MG63 (cell line): ENCODE measurements around the gene DCAF12L2. TPM values are rescaled to one million over a fixed set of nuclear protein-coding genes. Genes with fewer than 3 reads are reported as not detected.
"Not testable (repeated sequence)": the region's sequence is repeated elsewhere in the genome, so short reads cannot be mapped to it uniquely, and the experiment has no call there.

Source experiments
- DNase-seq: peaks from one replicate; pipeline ENCODE4 v3.0.0-alpha.2; 2020
- H3K27me3 ChIP-seq: fragments of 250-450 bp; sonication (Bioruptor Pico); 2 replicates; pipeline ENCODE4 v1.5.1; 2020; ENCODE audit warnings: mild to moderate bottlenecking, moderate library complexity
- H3K36me3 ChIP-seq: fragments of 250-450 bp; sonication (Bioruptor Pico); 2 replicates; pipeline ENCODE4 v1.5.1; 2020; ENCODE audit warnings: mild to moderate bottlenecking, moderate library complexity
- H3K4me3 ChIP-seq: fragments of 250-450 bp; sonication (Bioruptor Pico); 2 replicates; pipeline ENCODE4 v1.5.1; 2020; ENCODE audit warnings: mild to moderate bottlenecking, moderate library complexity
- H3K9me3 ChIP-seq: fragments of 250-450 bp; sonication (Bioruptor Pico); 2 replicates; pipeline ENCODE4 v1.5.1; 2020; ENCODE audit warnings: mild to moderate bottlenecking, moderate library complexity
- total RNA-seq: library from RNA; depleted of rRNA; stranded (reverse); fragments of >200 nt; shearing (Covaris generic); gene quantifications from 2 replicates; pipeline ENCODE4 v1.2.3, GENCODE V29; 2014; ENCODE audit warnings: low replicate concordance; rRNA removed

DCAF12L2 gene
- 1.4 TPM in 1 of 2 replicates, not detected in the other for total RNA-seq

DNA sequence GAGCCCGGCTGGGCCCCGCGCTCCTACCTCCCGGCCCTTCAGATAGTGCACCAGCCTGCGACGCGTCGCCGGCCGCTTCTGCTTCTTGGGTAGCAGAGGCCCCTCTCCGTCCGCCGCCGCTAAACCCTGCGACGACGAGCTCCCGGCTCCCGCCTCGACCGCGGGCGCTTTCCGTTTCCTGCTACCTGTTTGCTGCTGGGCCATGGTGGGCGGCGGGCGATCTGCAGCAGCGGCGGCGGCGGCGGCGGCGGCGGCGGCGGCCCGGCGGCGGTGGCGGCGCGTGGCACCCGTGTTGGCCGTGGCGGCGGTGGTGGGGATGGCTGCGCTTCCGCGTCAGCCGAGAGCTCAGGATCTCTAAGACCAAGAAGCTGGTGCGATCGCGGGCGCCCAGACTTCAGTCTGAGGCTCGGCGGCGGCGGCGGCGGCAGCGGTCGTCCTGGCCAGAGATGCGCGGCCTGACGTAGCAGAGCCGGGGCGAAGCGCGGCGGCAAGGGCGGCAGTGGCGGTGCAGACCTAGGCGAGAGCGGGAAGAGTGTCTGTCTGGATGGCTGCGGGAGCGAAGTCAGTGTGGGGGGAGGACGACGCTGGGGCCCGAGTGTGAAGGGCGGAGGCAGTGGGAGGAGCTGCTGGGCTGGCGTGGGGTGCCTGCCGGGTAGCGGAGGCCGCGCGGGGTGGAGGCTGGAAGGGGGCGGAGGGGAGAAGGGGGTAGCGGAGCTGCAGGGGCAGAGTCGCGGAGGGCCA lies at the start of gene DCAF12L2:
Gene DCAF12L2, minus strand, starts transcription at position 569 of the 741 bp plus-strand sequence. Its CDS starts 365 bp downstream, at position 204.
- no peaks in the 10 kb centered on the region for H3K27me3 ChIP-seq
- no peaks in the 10 kb centered on the region for H3K36me3 ChIP-seq
- peak within 1 kb of the TSS; percentile 39 for H3K4me3 ChIP-seq
- H3K9me3 ChIP-seq, result no peaks in the 10 kb centered on the region
- DNase-seq, result peak; percentile 29

GRCh38 chrX:126190888-126191287 lies 24.8 kb upstream of the DCAF12L2 start:
- H3K27me3 ChIP-seq, H3K36me3 ChIP-seq, H3K9me3 ChIP-seq, DNase-seq, H3K4me3 ChIP-seq: not testable (repeated sequence)

DNA sequence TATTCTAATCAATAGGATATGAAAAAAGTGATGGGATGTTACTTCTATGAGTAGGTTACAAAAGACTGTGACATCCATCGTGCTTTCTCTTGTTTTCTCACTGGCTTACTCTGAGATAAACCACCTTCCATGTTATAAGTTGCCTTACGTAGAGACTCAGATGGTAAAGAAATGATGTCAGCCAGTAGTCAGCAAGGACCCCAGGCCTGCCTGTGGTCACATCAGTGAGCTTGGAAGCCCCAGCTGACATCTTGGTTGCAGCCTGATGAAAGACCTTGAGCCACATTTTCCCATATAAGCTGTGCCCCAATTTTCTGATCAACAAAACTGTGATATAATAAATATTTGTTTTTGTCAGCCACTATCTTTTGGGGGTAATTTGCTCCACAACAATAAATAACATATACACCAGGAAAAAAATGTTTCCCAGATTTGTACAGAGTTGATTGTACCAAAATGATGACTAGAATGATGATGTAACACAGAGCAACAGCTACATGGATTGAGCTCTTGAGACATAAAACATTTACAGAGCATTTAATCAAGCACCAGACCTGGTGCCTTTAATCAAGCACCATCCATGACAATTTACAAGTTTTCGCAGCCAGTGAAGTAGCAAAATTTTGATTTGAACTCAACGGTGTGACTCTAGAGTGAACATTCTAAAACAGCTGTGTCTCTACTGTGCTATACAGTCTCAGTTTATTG lies 11.2 kb upstream of the DCAF12L2 start:
- no peak for DNase-seq
- no peaks in the 10 kb centered on the region for H3K9me3 ChIP-seq
- no peaks in the 10 kb centered on the region for H3K36me3 ChIP-seq
- H3K27me3 ChIP-seq, result no peaks in the 10 kb centered on the region
- no peak overlapping the region for H3K4me3 ChIP-seq

- Histone ChIP-seq H3K36me3 (no peaks in the 10 kb centered on the region), H3K27me3 (no peaks in the 10 kb centered on the region), H3K4me3 (no peak overlapping the region), H3K9me3 (no peaks in the 10 kb centered on the region)
- DNase-seq, result no peak
Observed at GRCh38 chrX:126170720-126171119, 4.6 kb upstream of the DCAF12L2 start.

GRCh38 chrX:126167560-126167959 lies 1.5 kb upstream of the DCAF12L2 start:
- H3K4me3 ChIP-seq, result no peak overlapping the region
- DNase-seq, result no peak
- H3K9me3 ChIP-seq, result no peaks in the 10 kb centered on the region
- H3K27me3 ChIP-seq, result no peaks in the 10 kb centered on the region
- H3K36me3 ChIP-seq, result no peaks in the 10 kb centered on the region

DNA sequence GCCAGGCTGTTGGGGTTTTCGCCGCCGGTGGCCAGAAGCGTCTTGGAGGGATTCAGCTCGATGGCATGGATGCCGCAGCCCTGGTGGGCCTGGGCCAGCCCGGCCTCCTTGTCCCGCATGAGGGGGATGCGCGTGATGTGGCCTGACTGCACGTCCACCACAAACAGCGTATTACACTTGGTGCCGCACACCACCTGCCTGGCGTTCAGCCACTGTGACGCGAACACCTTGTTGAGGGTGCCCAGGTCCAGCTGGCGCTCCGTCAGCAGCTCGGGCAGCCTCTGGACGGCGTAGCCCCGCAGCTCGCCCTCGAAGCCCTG lies 728 bp downstream of the DCAF12L2 start:
- DNase-seq, result no peak
- no peaks in the 10 kb centered on the region for H3K27me3 ChIP-seq
- no peaks in the 10 kb centered on the region for H3K36me3 ChIP-seq
- 0 out of 2 replicates have a peak overlapping the region, but pooled peaks have one; percentile 12 for H3K4me3 ChIP-seq
- no peaks in the 10 kb centered on the region for H3K9me3 ChIP-seq

- Histone ChIP-seq H3K4me3 (no peak overlapping the region), H3K36me3 (no peaks in the 10 kb centered on the region), H3K9me3 (no peaks in the 10 kb centered on the region), H3K27me3 (no peaks in the 10 kb centered on the region)
- no peak for DNase-seq
Observed at GRCh38 chrX:126164689-126165400, 1.2 kb downstream of the DCAF12L2 start.

GRCh38 chrX:126164226-126164625 lies 1.9 kb downstream of the DCAF12L2 start:
- Histone ChIP-seq H3K36me3 (no peaks in the 10 kb centered on the region), H3K9me3 (no peaks in the 10 kb centered on the region), H3K27me3 (no peaks in the 10 kb centered on the region), H3K4me3 (no peak overlapping the region)
- DNase-seq, result no peak

DNA sequence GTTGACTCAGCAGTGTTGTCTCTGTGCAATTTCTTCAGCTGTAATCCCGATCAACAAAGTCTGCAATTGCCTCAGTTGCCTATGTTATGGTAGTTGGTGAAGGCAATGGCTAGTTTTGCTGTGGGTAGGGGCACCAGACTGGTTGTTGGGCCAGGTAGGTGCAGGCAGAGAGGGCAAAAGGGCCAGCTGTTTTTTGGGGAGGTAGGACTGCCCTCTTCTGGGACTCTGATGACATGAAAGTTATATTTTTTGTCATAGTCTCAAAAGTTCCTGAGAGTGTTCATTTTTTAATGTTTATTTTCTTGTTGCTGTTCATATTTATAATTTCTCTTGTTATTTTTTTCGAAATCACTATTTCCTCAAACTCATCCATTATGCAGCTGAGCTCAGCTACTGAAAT lies 25.1 kb downstream of the DCAF12L2 start:
- no peak for DNase-seq
- H3K4me3 ChIP-seq, result no peak overlapping the region
- H3K36me3 ChIP-seq, result no peaks in the 10 kb centered on the region
- no peaks in the 10 kb centered on the region for H3K9me3 ChIP-seq
- no peaks in the 10 kb centered on the region for H3K27me3 ChIP-seq

DNA sequence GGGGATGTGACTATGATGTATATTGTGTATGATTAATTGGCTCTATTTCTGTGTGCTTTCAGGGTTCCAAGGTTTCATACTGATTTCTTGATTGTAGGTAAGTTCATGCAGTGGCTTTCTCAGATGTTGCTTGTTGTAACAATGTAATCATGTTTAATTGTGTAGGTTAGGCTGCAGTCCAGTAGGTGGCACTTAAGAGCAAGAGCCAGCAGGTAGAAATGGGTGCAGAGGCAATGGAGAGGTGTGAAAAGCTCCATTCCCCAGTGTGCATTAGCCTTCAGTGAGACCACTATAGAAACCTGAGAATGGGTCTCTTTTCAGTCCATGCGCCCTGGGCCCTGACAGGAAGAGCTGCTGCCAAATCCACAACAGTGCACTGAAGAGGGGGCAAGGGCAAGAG lies 28.2 kb downstream of the DCAF12L2 start:
- Histone ChIP-seq H3K27me3 (no peaks in the 10 kb centered on the region), H3K36me3 (no peaks in the 10 kb centered on the region), H3K4me3 (no peak overlapping the region), H3K9me3 (no peaks in the 10 kb centered on the region)
- no peak for DNase-seq

DNA sequence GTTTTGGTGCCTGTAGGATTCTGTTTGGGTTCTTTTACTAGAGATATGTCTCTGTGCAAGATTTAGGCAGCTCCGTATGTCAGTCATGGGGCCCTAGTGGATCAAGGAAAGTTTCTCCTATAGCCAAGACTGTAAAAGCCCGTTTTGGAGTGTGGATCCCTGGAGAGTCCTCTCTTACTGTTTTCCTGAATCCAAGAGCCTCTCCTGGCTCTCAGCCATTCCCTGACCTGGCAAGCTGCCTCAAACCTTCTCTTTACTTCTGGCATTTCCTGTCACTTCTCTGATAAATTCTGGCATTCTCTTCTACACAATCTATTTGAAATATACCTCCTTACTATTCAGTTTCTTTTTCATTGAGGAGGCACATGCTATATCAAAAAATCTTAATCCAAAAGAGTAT lies 41.4 kb downstream of the DCAF12L2 start:
- DNase-seq, result no peak
- no peaks in the 10 kb centered on the region for H3K9me3 ChIP-seq
- no peaks in the 10 kb centered on the region for H3K36me3 ChIP-seq
- H3K27me3 ChIP-seq, result no peaks in the 10 kb centered on the region
- H3K4me3 ChIP-seq, result no peak overlapping the region
